Measurements from ENCODE around the gene CYP51A1.

DNA sequence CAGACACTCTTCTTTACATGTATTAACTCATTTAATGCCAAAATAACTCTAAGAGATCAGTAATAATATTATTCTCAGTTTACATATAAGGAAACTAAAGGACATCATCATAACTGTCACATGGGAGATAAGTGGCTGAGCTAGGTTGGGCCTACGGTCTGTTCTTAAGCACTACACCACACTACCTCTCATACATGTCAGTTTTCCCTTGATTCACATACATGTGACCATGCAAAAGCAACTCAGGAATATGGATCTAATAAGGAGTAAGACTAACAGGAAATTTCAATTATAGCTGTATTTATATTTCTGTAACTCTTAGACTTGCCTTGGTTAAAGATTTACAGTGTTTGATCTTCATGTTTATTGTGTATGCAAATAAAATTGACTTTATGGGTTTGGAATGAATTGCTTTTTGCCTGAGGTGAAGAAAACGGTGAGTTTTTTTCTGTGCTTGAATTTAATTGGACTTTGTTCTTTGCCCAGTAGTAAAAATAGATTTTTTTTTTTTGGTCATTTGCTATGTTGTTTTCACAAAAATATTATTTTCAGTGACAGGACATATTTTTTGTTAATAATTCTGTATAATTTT is 69.7 kb downstream of the CYP51A1 start:
- no peak for TF ChIP-seq EZH2phosphoT487 (IDR thresholded peaks at IDR 0.05; ENCODE audit: low read depth)
- TF ChIP-seq, protein P1, sequence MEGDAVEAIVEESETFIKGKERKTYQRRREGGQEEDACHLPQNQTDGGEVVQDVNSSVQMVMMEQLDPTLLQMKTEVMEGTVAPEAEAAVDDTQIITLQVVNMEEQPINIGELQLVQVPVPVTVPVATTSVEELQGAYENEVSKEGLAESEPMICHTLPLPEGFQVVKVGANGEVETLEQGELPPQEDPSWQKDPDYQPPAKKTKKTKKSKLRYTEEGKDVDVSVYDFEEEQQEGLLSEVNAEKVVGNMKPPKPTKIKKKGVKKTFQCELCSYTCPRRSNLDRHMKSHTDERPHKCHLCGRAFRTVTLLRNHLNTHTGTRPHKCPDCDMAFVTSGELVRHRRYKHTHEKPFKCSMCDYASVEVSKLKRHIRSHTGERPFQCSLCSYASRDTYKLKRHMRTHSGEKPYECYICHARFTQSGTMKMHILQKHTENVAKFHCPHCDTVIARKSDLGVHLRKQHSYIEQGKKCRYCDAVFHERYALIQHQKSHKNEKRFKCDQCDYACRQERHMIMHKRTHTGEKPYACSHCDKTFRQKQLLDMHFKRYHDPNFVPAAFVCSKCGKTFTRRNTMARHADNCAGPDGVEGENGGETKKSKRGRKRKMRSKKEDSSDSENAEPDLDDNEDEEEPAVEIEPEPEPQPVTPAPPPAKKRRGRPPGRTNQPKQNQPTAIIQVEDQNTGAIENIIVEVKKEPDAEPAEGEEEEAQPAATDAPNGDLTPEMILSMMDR (IDR thresholded peaks at IDR 0.05; ENCODE audit: low read depth, low read length) = no peak

Data from OCI-LY3 (cell line).